Prostate gland (tissue), 2 donors: Measurements from ENCODE around the gene CHRNA10.
"Not testable (repeated sequence)": the region's sequence is repeated elsewhere in the genome, so short reads cannot be mapped to it uniquely, and the experiment has no call there.

ENCODE experiments used
- POLR2A ChIP-seq: fragments of 450-650 bp; IDR thresholded peaks from one replicate; pipeline ENCODE4 v1.6.1; 2016; ENCODE audit warnings: antibody characterized with exemption, mild to moderate bottlenecking
- POLR2AphosphoS5 ChIP-seq: sonication (generic); formaldehyde crosslinking; IDR thresholded peaks from one replicate; pipeline ENCODE4 v1.6.1; 2017; ENCODE audit warnings: antibody characterized with exemption
- TF ChIP-seq, protein P1 (sequence below), 4 experiments: fragments of 200-600 bp in 2 of 4; fragments of 450-650 bp in 2 of 4; sonication (generic) in 2 of 4; IDR thresholded peaks; 1 replicate in 3 of 4; 2 replicates in 1 of 4; pipeline ENCODE4 v1.5.1; 2016 to 2019; ENCODE audit warnings: antibody characterized with exemption in 4 of 4, mild to moderate bottlenecking in 2 of 4, moderate library complexity in 2 of 4

DNA sequence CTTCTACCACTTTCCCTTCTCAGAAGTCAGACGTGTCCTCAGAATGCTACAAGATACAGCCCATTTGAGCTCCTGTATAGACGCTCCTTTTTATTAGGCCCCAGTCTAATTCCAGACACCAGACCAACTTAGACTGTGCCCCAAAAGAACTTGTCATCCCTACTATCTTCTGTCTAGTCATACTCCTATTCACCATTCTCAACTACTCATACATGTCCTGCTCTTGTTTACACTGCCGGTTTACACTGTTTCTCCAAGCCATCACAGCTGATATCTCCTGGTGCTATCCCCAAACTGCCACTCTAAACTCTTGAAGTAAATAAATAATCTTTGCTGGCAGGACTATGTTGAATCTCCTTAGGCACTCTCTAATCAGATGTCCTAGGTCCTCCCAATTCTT is 18.7 kb downstream of the CHRNA10 start:
- TF ChIP-seq, protein P1, sequence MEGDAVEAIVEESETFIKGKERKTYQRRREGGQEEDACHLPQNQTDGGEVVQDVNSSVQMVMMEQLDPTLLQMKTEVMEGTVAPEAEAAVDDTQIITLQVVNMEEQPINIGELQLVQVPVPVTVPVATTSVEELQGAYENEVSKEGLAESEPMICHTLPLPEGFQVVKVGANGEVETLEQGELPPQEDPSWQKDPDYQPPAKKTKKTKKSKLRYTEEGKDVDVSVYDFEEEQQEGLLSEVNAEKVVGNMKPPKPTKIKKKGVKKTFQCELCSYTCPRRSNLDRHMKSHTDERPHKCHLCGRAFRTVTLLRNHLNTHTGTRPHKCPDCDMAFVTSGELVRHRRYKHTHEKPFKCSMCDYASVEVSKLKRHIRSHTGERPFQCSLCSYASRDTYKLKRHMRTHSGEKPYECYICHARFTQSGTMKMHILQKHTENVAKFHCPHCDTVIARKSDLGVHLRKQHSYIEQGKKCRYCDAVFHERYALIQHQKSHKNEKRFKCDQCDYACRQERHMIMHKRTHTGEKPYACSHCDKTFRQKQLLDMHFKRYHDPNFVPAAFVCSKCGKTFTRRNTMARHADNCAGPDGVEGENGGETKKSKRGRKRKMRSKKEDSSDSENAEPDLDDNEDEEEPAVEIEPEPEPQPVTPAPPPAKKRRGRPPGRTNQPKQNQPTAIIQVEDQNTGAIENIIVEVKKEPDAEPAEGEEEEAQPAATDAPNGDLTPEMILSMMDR (IDR thresholded peaks at IDR 0.05) = not testable (repeated sequence)
- TF ChIP-seq POLR2A, POLR2AphosphoS5: not testable (repeated sequence)
